OCI-LY3 (cell line): ENCODE data around the gene FLRT1.

Experiments
- H2AFZ ChIP-seq: fragments of 200-600, 300-600 bp; shearing (Covaris generic); 2 replicates; pipeline ENCODE4 v1.6.0; 2014; ENCODE audit warnings: antibody characterized with exemption, low read depth, low read length
- H3K27ac ChIP-seq: fragments of 200-600, 300-600 bp; sonication (generic); 2 replicates; pipeline ENCODE4 v1.5.1; 2014; ENCODE audit warnings: mild to moderate bottlenecking, low read length, moderate library complexity, mixed read lengths
- H3K27me3 ChIP-seq: fragments of 200-600, 300-600 bp; sonication (generic); 2 replicates; pipeline ENCODE4 v1.6.1; 2014; ENCODE audit warnings: low read depth, low read length, mixed read lengths
- H3K36me3 ChIP-seq: fragments of 200-600, 300-600 bp; sonication (generic); replicated peaks from 2 replicates; pipeline ENCODE3; 2014; ENCODE audit warnings: low read depth, low read length, mixed read lengths
- H3K4me1 ChIP-seq: fragments of 300-600, 200-600 bp; sonication (generic); 2 replicates; pipeline ENCODE4 v1.6.1; 2014; ENCODE audit warnings: low read length, mixed read lengths
- H3K4me2 ChIP-seq: fragments of 200-600, 300-600 bp; sonication (generic); 2 replicates; pipeline ENCODE4 v1.6.1; 2014; ENCODE audit warnings: low read length, mixed read lengths
- H3K4me3 ChIP-seq: fragments of 300-600, 200-600 bp; sonication (generic); 2 replicates; pipeline ENCODE4 v1.5.1; 2014; ENCODE audit warnings: antibody characterized with exemption, mild to moderate bottlenecking, low read length, moderate library complexity
- H3K79me2 ChIP-seq: fragments of 300-600, 200-600 bp; shearing (Covaris generic); 2 replicates; pipeline ENCODE4 v1.6.1; 2014; ENCODE audit warnings: mild to moderate bottlenecking, low read length, mixed read lengths
- H3K9ac ChIP-seq: fragments of 300-600, 200-600 bp; shearing (Covaris generic); 2 replicates; pipeline ENCODE4 v1.6.0; 2014; ENCODE audit warnings: mild to moderate bottlenecking, low read length, moderate library complexity
- H3K9me3 ChIP-seq: fragments of 200-600, 300-600 bp; shearing (Covaris generic); 2 replicates; pipeline ENCODE4 v1.6.1; 2014; ENCODE audit warnings: low read length, mixed read lengths; ENCODE audit not compliant: insufficient read depth
- H4K20me1 ChIP-seq: fragments of 200-600, 300-600 bp; sonication (generic); 2 replicates; pipeline ENCODE4 v1.6.1; 2016; ENCODE audit warnings: low read length, mixed read lengths; ENCODE audit not compliant: insufficient read depth
- EZH2phosphoT487 ChIP-seq: fragments of 200-600 bp; shearing (Covaris generic); IDR thresholded peaks from 2 replicates; pipeline ENCODE4 v1.6.1; 2018; ENCODE audit warnings: antibody characterized with exemption, mixed run types, low read depth
- TF ChIP-seq, protein P1 (sequence below): fragments of 200-600, 300-600 bp; sonication (generic); IDR thresholded peaks from 2 replicates; pipeline ENCODE4 v1.5.1; 2014; ENCODE audit warnings: antibody characterized with exemption, low read length, low read depth

The FLRT1 gene

DNA sequence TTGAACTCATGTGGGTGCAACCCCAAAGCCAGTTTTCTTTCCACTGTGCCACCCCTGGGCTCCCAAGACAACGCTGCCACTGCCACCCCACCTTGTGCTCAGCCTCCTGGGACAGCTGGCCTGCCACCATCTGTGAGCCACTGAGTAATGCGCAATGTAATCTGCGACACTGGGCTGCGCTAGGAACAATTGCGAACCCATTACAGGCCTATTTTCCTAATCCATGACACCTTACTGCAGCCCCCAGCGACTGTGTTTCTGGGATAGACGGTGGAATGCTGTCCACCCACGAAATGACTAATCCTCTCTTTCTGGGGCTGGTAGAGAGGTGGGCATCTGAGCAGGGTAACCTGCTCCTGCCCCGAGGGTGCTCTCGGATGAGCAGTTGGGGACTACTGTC is 22.2 kb downstream of the FLRT1 start:
- H2AFZ ChIP-seq: no peak overlapping the region
- no peaks in the 10 kb centered on the region for H3K9me3 ChIP-seq
- H3K4me3 ChIP-seq: no peak overlapping the region
- no peaks in the 10 kb centered on the region for H3K36me3 ChIP-seq
- H3K27ac ChIP-seq: no peak overlapping the region
- no peak overlapping the region for H3K4me2 ChIP-seq
- peaks cover 4% of the 10 kb centered on the region; the same call in 1 of the 2 replicates for H3K4me1 ChIP-seq
- 0 out of 2 replicates have a peak, but pooled peaks cover 10% of the 10 kb centered on the region for H4K20me1 ChIP-seq
- H3K79me2 ChIP-seq: no peaks in the 10 kb centered on the region
- H3K27me3 ChIP-seq: peaks cover 8% of the 10 kb centered on the region; the same call in 1 of the 2 replicates
- no peak for TF ChIP-seq EZH2phosphoT487
- TF ChIP-seq, protein P1, sequence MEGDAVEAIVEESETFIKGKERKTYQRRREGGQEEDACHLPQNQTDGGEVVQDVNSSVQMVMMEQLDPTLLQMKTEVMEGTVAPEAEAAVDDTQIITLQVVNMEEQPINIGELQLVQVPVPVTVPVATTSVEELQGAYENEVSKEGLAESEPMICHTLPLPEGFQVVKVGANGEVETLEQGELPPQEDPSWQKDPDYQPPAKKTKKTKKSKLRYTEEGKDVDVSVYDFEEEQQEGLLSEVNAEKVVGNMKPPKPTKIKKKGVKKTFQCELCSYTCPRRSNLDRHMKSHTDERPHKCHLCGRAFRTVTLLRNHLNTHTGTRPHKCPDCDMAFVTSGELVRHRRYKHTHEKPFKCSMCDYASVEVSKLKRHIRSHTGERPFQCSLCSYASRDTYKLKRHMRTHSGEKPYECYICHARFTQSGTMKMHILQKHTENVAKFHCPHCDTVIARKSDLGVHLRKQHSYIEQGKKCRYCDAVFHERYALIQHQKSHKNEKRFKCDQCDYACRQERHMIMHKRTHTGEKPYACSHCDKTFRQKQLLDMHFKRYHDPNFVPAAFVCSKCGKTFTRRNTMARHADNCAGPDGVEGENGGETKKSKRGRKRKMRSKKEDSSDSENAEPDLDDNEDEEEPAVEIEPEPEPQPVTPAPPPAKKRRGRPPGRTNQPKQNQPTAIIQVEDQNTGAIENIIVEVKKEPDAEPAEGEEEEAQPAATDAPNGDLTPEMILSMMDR: no peak
- no peak overlapping the region for H3K9ac ChIP-seq

DNA sequence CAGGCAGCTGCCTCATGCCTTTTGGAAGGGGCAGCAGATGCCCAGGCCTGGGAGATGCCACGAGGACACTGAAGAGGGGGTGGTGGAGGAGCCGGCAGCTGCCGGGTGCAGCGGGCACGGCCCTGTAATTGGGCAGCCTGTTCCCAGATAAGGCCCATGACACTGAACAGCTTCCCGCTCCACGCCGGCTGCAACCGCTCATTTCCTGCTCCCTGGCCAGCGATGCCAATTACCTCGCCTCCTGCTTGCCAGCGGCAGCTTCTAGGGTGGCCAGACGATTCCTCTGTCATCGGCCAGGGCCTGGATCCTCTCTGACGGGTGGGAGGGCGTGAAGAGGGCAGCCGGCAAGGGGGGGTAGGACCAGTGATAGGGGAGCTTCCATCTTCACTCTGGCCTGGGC is 22.8 kb downstream of the FLRT1 start:
- peaks cover 8% of the 10 kb centered on the region; the same call in 1 of the 2 replicates for H3K27me3 ChIP-seq
- TF ChIP-seq, protein P1: no peak
- no peak for TF ChIP-seq EZH2phosphoT487

DNA sequence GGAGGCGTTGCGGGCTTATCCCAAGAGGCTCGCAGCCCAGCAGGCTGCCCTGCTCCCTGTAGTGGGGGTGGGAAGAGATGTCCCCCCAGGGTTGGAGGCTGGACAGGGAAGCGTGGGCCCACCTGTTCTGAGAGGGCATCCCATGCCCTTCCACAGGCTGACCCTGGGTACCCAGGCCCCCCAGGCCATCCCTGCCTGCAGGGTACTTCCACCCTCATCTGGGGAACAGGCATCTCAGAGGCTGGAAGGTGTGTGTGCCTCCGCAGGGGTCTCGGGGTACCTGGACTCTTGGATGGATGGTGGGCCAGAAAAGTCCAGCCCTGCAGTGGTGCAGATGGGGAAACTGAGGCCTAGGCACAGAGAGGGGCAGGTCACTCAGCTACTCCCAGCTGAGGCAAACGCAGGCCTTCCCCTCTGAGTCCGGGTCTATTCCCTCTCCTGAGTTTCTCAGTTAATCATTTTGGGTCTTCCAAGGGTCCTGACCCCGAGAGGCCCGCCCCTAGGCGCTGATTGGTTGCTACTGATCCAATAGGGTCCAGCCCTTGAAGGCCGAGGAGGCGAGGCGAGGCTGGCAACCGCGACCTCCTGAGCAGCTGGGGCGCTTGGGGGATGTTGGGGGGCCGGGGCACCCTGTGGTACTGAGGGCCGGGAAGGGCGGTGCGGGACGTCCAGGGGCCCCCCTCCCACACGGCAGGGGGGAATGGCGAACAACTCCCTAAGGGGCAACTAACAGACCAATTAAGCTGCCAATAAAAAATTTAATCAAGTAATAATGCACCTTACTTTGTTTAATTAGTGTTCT is 23.8 kb downstream of the FLRT1 start:
- Histone ChIP-seq H4K20me1 (0 out of 2 replicates have a peak, but pooled peaks cover 13% of the 10 kb centered on the region), H3K36me3 (no peaks in the 10 kb centered on the region), H3K4me1 (peaks cover 4% of the 10 kb centered on the region; the same call in 1 of the 2 replicates), H3K27ac (no peak overlapping the region), H2AFZ (no peak overlapping the region), H3K4me2 (no peak overlapping the region), H3K9me3 (no peaks in the 10 kb centered on the region), H3K79me2 (no peaks in the 10 kb centered on the region), H3K27me3 (peaks cover 8% of the 10 kb centered on the region; the same call in 1 of the 2 replicates), H3K4me3 (no peak overlapping the region), H3K9ac (no peak overlapping the region)
- TF ChIP-seq, protein P1: no peak
- no peak for TF ChIP-seq EZH2phosphoT487

More for the DNA sequence above, 22.8 kb downstream of the FLRT1 start:
- H3K9ac ChIP-seq: no peak overlapping the region
- H3K4me1 ChIP-seq: peaks cover 4% of the 10 kb centered on the region; the same call in 1 of the 2 replicates
- no peak overlapping the region for H2AFZ ChIP-seq
- H3K9me3 ChIP-seq: no peaks in the 10 kb centered on the region
- no peak overlapping the region for H3K4me3 ChIP-seq
- no peaks in the 10 kb centered on the region for H3K79me2 ChIP-seq
- no peak overlapping the region for H3K4me2 ChIP-seq
- H3K36me3 ChIP-seq: no peaks in the 10 kb centered on the region
- 0 out of 2 replicates have a peak, but pooled peaks cover 13% of the 10 kb centered on the region for H4K20me1 ChIP-seq
- no peak overlapping the region for H3K27ac ChIP-seq

DNA sequence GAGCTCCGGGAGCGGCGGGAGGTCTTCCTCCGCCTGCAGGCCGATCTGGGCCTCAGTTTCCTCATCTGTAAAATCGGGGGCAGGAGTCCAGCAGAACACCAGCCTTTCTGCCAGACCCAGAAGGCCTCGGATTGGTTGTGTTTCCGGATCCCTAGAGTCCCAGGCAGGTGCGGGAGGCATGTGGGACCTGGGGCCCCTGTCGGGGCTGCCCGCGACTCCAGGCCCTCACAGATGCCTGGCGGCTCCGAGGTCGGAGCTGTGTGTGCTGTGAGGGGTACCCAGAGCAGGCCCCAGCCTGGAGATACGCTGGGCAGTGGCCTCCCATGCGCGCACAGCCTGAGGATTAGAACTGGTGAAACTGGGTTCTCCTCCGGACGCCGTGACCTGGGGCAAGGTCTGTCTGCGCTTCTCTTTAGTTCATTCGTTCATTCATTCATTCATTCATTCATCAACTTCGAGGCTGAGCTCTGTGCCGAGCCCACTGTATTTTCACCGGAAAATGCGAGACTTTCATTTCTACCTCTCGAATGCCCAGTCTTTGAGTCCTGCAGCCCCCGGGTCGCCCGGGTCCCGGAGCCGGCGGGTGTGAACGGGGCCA is 24.6 kb downstream of the FLRT1 start:
- Histone ChIP-seq H3K79me2 (no peaks in the 10 kb centered on the region), H4K20me1 (0 out of 2 replicates have a peak, but pooled peaks cover 13% of the 10 kb centered on the region), H3K9ac (peak overlapping the region; percentile 53; the same call in 1 of the 2 replicates), H3K4me2 (peak overlapping the region; percentile 93), H3K9me3 (no peaks in the 10 kb centered on the region), H3K36me3 (no peaks in the 10 kb centered on the region), H3K27ac (no peak overlapping the region), H2AFZ (no peak overlapping the region), H3K4me3 (peak overlapping the region; percentile 79), H3K4me1 (peaks cover 4% of the 10 kb centered on the region; the same call in 1 of the 2 replicates), H3K27me3 (peaks cover 8% of the 10 kb centered on the region; the same call in 1 of the 2 replicates)
- no peak for TF ChIP-seq EZH2phosphoT487
- TF ChIP-seq, protein P1: no peak
